CD4-positive, CD25-positive, alpha-beta regulatory T cell (primary cell): Measurements from ENCODE around the gene CA12. TPM values are rescaled to one million over a fixed set of nuclear protein-coding genes. Genes with fewer than 3 reads are reported as not detected.

Experiments used
- ATAC-seq, 2 donors: fragments of 150-1000 bp; cut with Tn5 transposase; one replicate each; pipeline ENCODE4 v1.10.0; 2021; ENCODE audit warnings: low read depth in 2 of 2, moderate number of reproducible peaks in 2 of 2, moderate library complexity in 1 of 2
- DNase-seq, 3 donors: peaks; one replicate each; pipeline versions ENCODE4 v3.0.0 to v3.0.0-alpha.2; 2012 to 2022; ENCODE audit warnings: mixed read lengths in 1 of 3
- H3K27ac ChIP-seq: one replicate; pipeline ENCODE4 v1.7.0; 2013; ENCODE audit warnings: mild to moderate bottlenecking, low read length; ENCODE audit not compliant: insufficient read depth, poor library complexity, severe bottlenecking
- H3K27me3 ChIP-seq: one replicate; pipeline ENCODE4 v1.7.0; 2013; ENCODE audit warnings: low read length; ENCODE audit not compliant: control insufficient read depth, insufficient read depth
- H3K36me3 ChIP-seq: one replicate; pipeline ENCODE4 v1.7.0; 2013; ENCODE audit warnings: mild to moderate bottlenecking, low read length, moderate library complexity; ENCODE audit not compliant: control insufficient read depth, insufficient read depth
- H3K4me1 ChIP-seq: 2 replicates; pipeline ENCODE4 v1.7.0; 2013; ENCODE audit warnings: mild to moderate bottlenecking, low read length; ENCODE audit not compliant: insufficient read depth, control insufficient read depth, poor library complexity, severe bottlenecking
- H3K4me3 ChIP-seq: one replicate; pipeline ENCODE4 v1.7.0; 2013; ENCODE audit warnings: low read depth, mild to moderate bottlenecking, low read length, moderate library complexity
- H3K9me3 ChIP-seq, 2 experiments: 1 replicate in 1 of 2; 2 replicates in 1 of 2; pipeline ENCODE4 v1.7.0; 2013; ENCODE audit warnings: low read length in 2 of 2, mild to moderate bottlenecking in 1 of 2, moderate library complexity in 1 of 2; ENCODE audit not compliant: control insufficient read depth in 2 of 2
- H3K27ac Mint-ChIP-seq, 3 donors: one replicate each; pipeline ENCODE4 v1.8.0; 2020 to 2022; ENCODE audit warnings: mild to moderate bottlenecking in 3 of 3, mixed read lengths in 3 of 3, moderate library complexity in 2 of 3
- H3K27me3 Mint-ChIP-seq: one replicate; pipeline ENCODE4 v1.8.0; 2022; ENCODE audit warnings: mild to moderate bottlenecking, mixed read lengths
- H3K36me3 Mint-ChIP-seq: one replicate; pipeline ENCODE4 v1.8.0; 2020; ENCODE audit warnings: mixed read lengths
- H3K4me1 Mint-ChIP-seq, 4 donors: one replicate each; pipeline ENCODE4 v1.8.0; 2020 to 2022; ENCODE audit warnings: mixed read lengths in 4 of 4, mild to moderate bottlenecking in 1 of 4
- H3K4me3 Mint-ChIP-seq, 4 donors: one replicate each; pipeline ENCODE4 v1.8.0; 2020 to 2022; ENCODE audit warnings: mild to moderate bottlenecking in 4 of 4, mixed read lengths in 4 of 4, moderate library complexity in 3 of 4
- H3K9me3 Mint-ChIP-seq, 7 donors: one replicate each; pipeline ENCODE4 v1.8.0; 2020 to 2022; ENCODE audit warnings: mixed read lengths in 7 of 7, mild to moderate bottlenecking in 3 of 7, moderate library complexity in 2 of 7
- polyA plus RNA-seq, 4 donors: library from polyadenylated mRNA; unstranded; fragments of 300-500 nt; fragmentation: Illumina TruSeq; gene quantifications; one replicate each; pipeline ENCODE4 v1.2.3, GENCODE V29; 2021
- total RNA-seq: library from RNA; stranded (reverse); gene quantifications from one replicate; pipeline ENCODE4 v1.2.3, GENCODE V29; 2022

CA12 gene
- total and polyA plus RNA-seq, 5 donors from 2014 or later, result not detected

DNA sequence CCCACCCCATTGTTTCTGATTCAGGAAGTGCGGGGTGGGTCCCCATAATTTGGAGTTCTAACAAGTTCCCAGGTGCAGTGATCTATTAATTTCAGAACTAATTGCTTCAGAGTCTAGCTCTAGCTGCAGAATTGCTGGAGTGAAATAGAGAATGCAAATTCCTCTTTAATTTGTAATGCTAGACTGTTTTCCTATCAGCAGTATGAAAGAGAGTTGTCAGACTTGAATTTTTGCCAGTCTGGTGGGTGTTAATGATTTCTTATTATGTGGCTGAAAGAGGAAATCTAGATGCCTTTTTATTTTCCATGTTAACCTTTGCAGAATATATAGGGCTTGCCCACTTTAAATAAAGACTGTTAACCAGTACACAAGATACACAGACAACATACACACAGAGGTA is 80.6 kb downstream of the CA12 start:
- H3K4me1 Mint-ChIP-seq, result peaks cover 0 to 7% (median 2%) of the 10 kb centered on the region in 4 donors
- peaks cover 46% of the 10 kb centered on the region for H3K36me3 Mint-ChIP-seq
- Histone ChIP-seq H3K27me3 (no peaks in the 10 kb centered on the region), H3K27ac (no peak overlapping the region), H3K9me3 (no peaks in the 10 kb centered on the region), H3K4me3 (no peak overlapping the region), H3K4me1 (no peaks in the 10 kb centered on the region), H3K36me3 (peaks cover 40% of the 10 kb centered on the region)
- DNase-seq (no peak), ATAC-seq (no peak)
- no peaks in the 10 kb centered on the region for H3K27me3 Mint-ChIP-seq
- no peaks in the 10 kb centered on the region for H3K9me3 Mint-ChIP-seq
- no peak overlapping the region for H3K27ac Mint-ChIP-seq
- no peak overlapping the region for H3K4me3 Mint-ChIP-seq

DNA sequence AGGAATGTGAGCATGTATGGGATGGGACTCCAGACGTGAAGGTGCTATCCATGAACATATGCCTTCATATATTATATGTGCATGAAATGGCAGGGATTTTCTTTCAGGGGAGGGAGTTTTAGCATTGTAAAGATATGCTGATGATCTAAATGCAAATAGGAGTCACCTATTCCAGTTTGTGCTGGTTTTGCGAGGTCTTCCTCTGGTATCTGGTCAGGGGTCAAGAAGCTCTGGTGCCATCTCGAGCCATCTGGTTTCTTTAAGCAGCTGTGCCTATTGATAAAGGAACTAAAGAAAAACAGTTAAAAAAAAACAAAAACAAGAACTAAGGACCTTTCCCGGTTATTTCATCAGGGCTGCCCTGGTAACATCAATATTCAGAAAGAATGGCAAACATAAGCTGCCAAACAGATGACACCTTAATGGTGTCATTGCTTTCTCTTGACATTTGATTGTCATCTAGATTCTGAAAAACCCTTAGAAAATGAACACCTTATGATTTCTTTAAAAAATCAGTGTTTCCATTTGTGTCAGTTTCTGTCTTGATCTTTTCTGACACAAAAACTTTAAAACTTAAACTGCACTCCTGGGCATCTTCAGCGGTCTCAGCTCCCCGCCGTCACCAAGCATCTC is 81.6 kb downstream of the CA12 start:
- H3K9me3 ChIP-seq, result no peaks in the 10 kb centered on the region
- H3K27ac ChIP-seq, result no peak overlapping the region
- peaks cover 52% of the 10 kb centered on the region for H3K36me3 Mint-ChIP-seq
- no peaks in the 10 kb centered on the region for H3K9me3 Mint-ChIP-seq
- ATAC-seq (no peak), DNase-seq (no peak)
- H3K4me1 Mint-ChIP-seq, result peaks cover 0 to 11% (median 2%) of the 10 kb centered on the region in 4 donors
- H3K4me1 ChIP-seq, result no peaks in the 10 kb centered on the region
- no peak overlapping the region for H3K27ac Mint-ChIP-seq
- peaks cover 31% of the 10 kb centered on the region for H3K36me3 ChIP-seq
- no peak overlapping the region for H3K4me3 Mint-ChIP-seq
- no peaks in the 10 kb centered on the region for H3K27me3 ChIP-seq
- H3K4me3 ChIP-seq, result no peak overlapping the region
- H3K27me3 Mint-ChIP-seq, result no peaks in the 10 kb centered on the region

DNA sequence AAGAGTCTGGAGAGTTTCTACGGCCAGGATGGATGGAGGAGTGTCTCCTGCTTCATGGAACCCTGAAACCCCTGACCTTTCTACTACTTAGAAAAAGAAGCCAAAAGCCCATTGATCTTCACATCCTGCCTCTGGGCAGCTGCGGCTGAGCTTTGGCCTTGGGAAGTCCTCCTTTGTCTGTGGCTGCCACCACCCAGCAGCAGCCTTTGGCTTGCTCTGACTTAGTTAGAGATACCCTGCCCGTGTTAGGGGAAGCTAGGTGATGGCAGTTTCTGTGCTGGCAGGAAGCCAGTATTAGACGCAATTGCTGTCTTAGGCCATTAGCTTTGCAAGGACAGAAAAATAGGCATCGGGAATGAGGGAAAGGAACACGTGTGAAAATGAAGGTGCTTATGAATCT is 85.5 kb downstream of the CA12 start:
- H3K27ac ChIP-seq, result no peak overlapping the region

DNA sequence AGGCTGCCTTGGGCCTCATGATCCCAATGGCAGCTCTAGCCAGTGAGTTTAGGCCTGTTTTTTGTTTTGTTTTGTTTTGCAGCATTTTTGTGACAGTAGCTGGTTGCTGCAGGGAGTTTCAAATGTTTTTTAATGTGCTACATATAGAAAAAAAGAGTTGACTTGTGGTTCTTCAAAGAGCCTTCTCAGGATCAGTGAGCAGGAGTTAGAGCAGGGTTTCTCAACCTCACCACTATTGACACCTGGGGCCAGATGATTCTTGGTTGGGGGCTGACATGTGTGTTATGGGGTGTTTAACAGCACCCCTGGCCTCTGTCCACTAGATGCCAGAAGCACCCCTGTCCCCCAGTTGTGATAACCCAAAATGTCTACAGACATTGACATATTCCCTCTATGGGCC is 86.3 kb downstream of the CA12 start:
- no peak overlapping the region for H3K27ac ChIP-seq
- H3K36me3 Mint-ChIP-seq, result peaks cover 49% of the 10 kb centered on the region
- no peaks in the 10 kb centered on the region for H3K9me3 Mint-ChIP-seq

More for the DNA sequence above, 85.5 kb downstream of the CA12 start:
- Histone ChIP-seq H3K27me3 (no peaks in the 10 kb centered on the region), H3K36me3 (peaks cover 11% of the 10 kb centered on the region), H3K9me3 (no peaks in the 10 kb centered on the region), H3K4me3 (no peak overlapping the region), H3K4me1 (no peaks in the 10 kb centered on the region)
- peak overlapping the region in 1 of 3 donors; percentile 49 for H3K27ac Mint-ChIP-seq
- ATAC-seq (no peak), DNase-seq (peak in 1 of 3 donors; percentile 33)
- H3K36me3 Mint-ChIP-seq, result peaks cover 53% of the 10 kb centered on the region
- no peak overlapping the region for H3K4me3 Mint-ChIP-seq
- no peaks in the 10 kb centered on the region for H3K9me3 Mint-ChIP-seq
- no peaks in the 10 kb centered on the region for H3K27me3 Mint-ChIP-seq
- peaks cover 0 to 15% (median 3%) of the 10 kb centered on the region in 4 donors for H3K4me1 Mint-ChIP-seq

DNA sequence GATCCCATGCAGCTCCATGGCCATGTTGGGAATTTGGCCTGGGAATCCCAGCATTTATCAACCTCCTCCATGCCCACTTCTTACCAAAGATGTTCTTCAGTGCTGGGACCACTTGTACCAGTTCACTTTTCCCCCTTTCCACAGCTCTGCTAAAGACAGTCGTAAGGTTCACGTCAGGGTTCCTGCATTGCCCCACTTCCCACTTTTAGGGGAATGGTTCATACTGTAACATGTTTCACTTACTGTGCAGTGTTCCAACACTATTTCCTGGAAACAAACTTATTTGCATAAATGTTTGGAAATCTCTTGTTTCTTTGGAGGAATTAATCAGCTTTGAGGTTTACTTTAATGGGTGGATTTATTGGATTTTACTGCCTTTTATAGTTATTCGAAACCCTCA is 87.3 kb downstream of the CA12 start:
- Histone ChIP-seq H3K9me3 (no peaks in the 10 kb centered on the region), H3K36me3 (peaks cover 11% of the 10 kb centered on the region), H3K27me3 (no peaks in the 10 kb centered on the region), H3K27ac (no peak overlapping the region), H3K4me1 (no peaks in the 10 kb centered on the region), H3K4me3 (no peak overlapping the region)
- H3K27me3 Mint-ChIP-seq, result no peaks in the 10 kb centered on the region
- ATAC-seq (no peak), DNase-seq (no peak)
- H3K4me3 Mint-ChIP-seq, result no peak overlapping the region
- H3K9me3 Mint-ChIP-seq, result no peaks in the 10 kb centered on the region
- H3K36me3 Mint-ChIP-seq, result peaks cover 40% of the 10 kb centered on the region
- no peak overlapping the region for H3K27ac Mint-ChIP-seq
- H3K4me1 Mint-ChIP-seq, result peaks cover 0 to 19% (median 3%) of the 10 kb centered on the region in 4 donors

More for the DNA sequence above, 86.3 kb downstream of the CA12 start:
- peaks cover 11% of the 10 kb centered on the region for H3K36me3 ChIP-seq
- H3K27ac Mint-ChIP-seq, result peak overlapping the region in 2 of 3 donors; percentile 49 to 61
- no peaks in the 10 kb centered on the region for H3K27me3 Mint-ChIP-seq
- ATAC-seq (no peak), DNase-seq (no peak)
- H3K4me1 ChIP-seq, result no peaks in the 10 kb centered on the region
- H3K4me3 Mint-ChIP-seq, result no peak overlapping the region
- no peaks in the 10 kb centered on the region for H3K9me3 ChIP-seq
- H3K4me1 Mint-ChIP-seq, result peaks cover 0 to 19% (median 3%) of the 10 kb centered on the region in 4 donors
- no peak overlapping the region for H3K4me3 ChIP-seq
- H3K27me3 ChIP-seq, result no peaks in the 10 kb centered on the region

DNA sequence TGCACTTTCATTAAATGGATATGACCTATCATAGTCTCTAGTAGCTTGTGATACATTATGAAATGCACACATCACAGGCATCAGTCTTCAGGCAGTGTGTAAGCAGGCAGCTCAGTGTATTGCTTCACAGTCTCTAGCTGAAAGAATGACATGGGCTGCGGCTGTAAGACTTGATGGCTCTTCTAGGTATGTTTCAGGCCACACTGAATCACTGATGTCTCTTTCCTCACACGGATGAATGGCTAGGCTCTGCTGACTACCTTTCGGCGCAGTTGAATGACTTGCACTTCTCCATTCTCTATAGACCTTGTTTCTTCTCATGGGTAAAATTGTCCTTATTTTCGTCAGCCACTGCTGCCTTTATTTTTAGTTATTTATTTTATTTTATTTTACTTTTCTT is 88.9 kb downstream of the CA12 start:
- Histone ChIP-seq H3K36me3 (peaks cover 14% of the 10 kb centered on the region), H3K27ac (no peak overlapping the region), H3K4me3 (no peak overlapping the region), H3K4me1 (no peaks in the 10 kb centered on the region), H3K27me3 (no peaks in the 10 kb centered on the region), H3K9me3 (no peaks in the 10 kb centered on the region)
- H3K27me3 Mint-ChIP-seq, result no peaks in the 10 kb centered on the region
- no peak overlapping the region for H3K4me3 Mint-ChIP-seq
- peaks cover 6 to 24% (median 10%) of the 10 kb centered on the region in 4 donors for H3K4me1 Mint-ChIP-seq
- H3K27ac Mint-ChIP-seq, result no peak overlapping the region
- ATAC-seq (no peak), DNase-seq (no peak)
- peaks cover 39% of the 10 kb centered on the region for H3K36me3 Mint-ChIP-seq
- H3K9me3 Mint-ChIP-seq, result no peaks in the 10 kb centered on the region

DNA sequence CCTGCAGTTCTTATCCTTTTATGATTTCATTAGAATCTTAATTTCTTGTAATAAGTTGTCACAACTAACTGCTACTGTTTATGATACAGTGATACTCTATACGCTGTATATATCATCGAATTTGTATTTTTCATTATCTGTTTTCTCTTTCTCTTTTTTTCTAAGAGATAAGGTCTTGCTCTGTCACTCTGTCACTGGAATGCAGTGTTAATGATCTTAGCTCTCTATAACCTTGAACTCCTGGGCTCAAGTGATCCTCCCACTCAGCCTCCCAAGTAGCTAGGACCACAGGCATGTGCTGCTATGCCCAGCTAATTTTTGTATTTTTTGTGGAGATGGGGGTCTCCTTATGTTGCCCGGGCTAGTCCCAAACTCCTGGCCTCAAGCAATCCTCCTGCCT is 89.4 kb downstream of the CA12 start:
- no peak overlapping the region for H3K4me3 ChIP-seq
- H3K4me1 ChIP-seq, result no peaks in the 10 kb centered on the region
- H3K36me3 Mint-ChIP-seq, result peaks cover 40% of the 10 kb centered on the region
- no peaks in the 10 kb centered on the region for H3K9me3 Mint-ChIP-seq
- no peaks in the 10 kb centered on the region for H3K27me3 Mint-ChIP-seq
- H3K4me1 Mint-ChIP-seq, result peaks cover 6 to 22% (median 10%) of the 10 kb centered on the region in 4 donors
- no peak overlapping the region for H3K27ac ChIP-seq
- ATAC-seq (no peak), DNase-seq (no peak)
- no peak overlapping the region for H3K27ac Mint-ChIP-seq
- H3K4me3 Mint-ChIP-seq, result no peak overlapping the region
- peaks cover 8% of the 10 kb centered on the region for H3K36me3 ChIP-seq
- no peaks in the 10 kb centered on the region for H3K27me3 ChIP-seq
- H3K9me3 ChIP-seq, result no peaks in the 10 kb centered on the region

DNA sequence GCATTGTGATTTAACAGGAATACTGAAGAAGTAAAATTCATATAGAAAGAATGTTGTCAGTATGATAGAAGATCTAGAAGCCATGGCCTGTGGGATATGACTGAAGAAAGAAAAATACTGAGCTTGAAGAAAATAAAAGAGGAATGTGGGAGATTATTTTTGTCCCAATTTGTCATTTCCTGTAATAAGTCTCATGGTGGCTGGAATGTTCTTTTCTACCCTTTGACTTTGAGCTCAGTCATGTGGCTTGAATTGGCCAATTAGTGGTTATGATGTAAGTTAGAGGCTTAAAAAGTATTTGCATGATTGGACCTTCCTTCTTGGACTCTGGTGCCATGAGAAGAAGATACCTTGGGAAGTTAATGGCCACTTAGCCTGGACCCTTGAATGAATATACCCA is 90.1 kb downstream of the CA12 start:
- Histone ChIP-seq H3K36me3 (peaks cover 6% of the 10 kb centered on the region), H3K9me3 (no peaks in the 10 kb centered on the region), H3K4me3 (no peak overlapping the region), H3K4me1 (no peaks in the 10 kb centered on the region), H3K27me3 (no peaks in the 10 kb centered on the region), H3K27ac (no peak overlapping the region)
- Mint-ChIP-seq H3K36me3 (peaks cover 47% of the 10 kb centered on the region), H3K4me1 (peaks cover 6 to 22% (median 10%) of the 10 kb centered on the region in 4 donors), H3K4me3 (no peak overlapping the region), H3K9me3 (no peaks in the 10 kb centered on the region), H3K27ac (no peak overlapping the region), H3K27me3 (no peaks in the 10 kb centered on the region)
- ATAC-seq (no peak), DNase-seq (no peak)
